GM10847 (cell line): ENCODE results near the gene HOXD11.

ENCODE experiments used
- POLR2A ChIP-seq: IDR thresholded peaks from 2 replicates; pipeline ENCODE4 v1.6.1; 2011; ENCODE audit not compliant: insufficient read length; ENCODE audit errors: extremely low read depth

Gene HOXD11

GRCh38 chr2:176147210-176147799, 40.2 kb downstream of the HOXD11 start:
- no peak for TF ChIP-seq POLR2A

- TF ChIP-seq POLR2A = no peak
Measured at GRCh38 chr2:176147800-176148496, 40.9 kb downstream of the HOXD11 start.

- no peak for TF ChIP-seq POLR2A
Measured at GRCh38 chr2:176148751-176149421, 41.8 kb downstream of the HOXD11 start.

- TF ChIP-seq POLR2A = no peak
Measured at GRCh38 chr2:176149481-176149938, 42.4 kb downstream of the HOXD11 start.

- no peak for TF ChIP-seq POLR2A
Measured at GRCh38 chr2:176149939-176150583, 43.0 kb downstream of the HOXD11 start.

GRCh38 chr2:176150584-176151441, 43.7 kb downstream of the HOXD11 start:
- TF ChIP-seq POLR2A = no peak

GRCh38 chr2:176151442-176152287, 44.6 kb downstream of the HOXD11 start, which contains the start of gene HOXD4:
Gene HOXD4, plus strand, starts transcription at chr2:176151550. Its CDS starts 84 bp downstream, at chr2:176151634.
- no peak for TF ChIP-seq POLR2A

- TF ChIP-seq POLR2A = no peak
Measured at GRCh38 chr2:176152350-176153181, 45.5 kb downstream of the HOXD11 start.

- no peak for TF ChIP-seq POLR2A
Measured at GRCh38 chr2:176154576-176155252, 47.6 kb downstream of the HOXD11 start.

GRCh38 chr2:176155356-176156044, 48.4 kb downstream of the HOXD11 start:
- TF ChIP-seq POLR2A = no peak

GRCh38 chr2:176156301-176156806, 49.3 kb downstream of the HOXD11 start:
- TF ChIP-seq POLR2A = no peak
